DND-41 (cell line): Measurements from ENCODE around the gene ANKS1B.

Experiments used
- EZH2 ChIP-seq: IDR thresholded peaks from 3 replicates; pipeline ENCODE4 v1.6.1; 2012; ENCODE audit warnings: borderline replicate concordance, low read depth, mild to moderate bottlenecking, moderate library complexity, low read length, inconsistent platforms; ENCODE audit not compliant: severe bottlenecking
- TF ChIP-seq, protein P1 (sequence below): IDR thresholded peaks from 2 replicates; pipeline ENCODE4 v1.5.1; 2012; ENCODE audit warnings: borderline replicate concordance, low read length, moderate library complexity, mild to moderate bottlenecking; ENCODE audit not compliant: poor library complexity, severe bottlenecking; ENCODE audit errors: extremely low read depth

DNA sequence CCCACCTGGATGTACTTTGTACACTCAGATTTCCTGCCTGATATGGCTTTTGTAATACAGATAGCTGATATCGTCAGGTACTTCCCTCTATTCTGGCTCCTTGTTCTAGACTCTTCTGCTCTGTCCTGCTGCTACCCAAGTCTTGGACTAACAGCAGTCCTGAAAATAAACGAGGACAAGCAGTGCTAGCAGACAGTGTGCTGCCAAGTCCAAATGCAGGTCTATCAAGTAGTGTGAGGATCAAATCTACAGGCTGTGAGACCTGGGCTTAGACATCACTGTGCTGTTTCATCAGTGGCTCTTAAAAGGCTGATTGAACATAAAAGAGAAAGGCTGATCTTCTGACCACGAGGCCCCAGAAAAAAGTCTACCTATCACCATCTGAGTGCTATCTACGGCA is 921.6 kb downstream of the ANKS1B start:
- TF ChIP-seq, protein P1, sequence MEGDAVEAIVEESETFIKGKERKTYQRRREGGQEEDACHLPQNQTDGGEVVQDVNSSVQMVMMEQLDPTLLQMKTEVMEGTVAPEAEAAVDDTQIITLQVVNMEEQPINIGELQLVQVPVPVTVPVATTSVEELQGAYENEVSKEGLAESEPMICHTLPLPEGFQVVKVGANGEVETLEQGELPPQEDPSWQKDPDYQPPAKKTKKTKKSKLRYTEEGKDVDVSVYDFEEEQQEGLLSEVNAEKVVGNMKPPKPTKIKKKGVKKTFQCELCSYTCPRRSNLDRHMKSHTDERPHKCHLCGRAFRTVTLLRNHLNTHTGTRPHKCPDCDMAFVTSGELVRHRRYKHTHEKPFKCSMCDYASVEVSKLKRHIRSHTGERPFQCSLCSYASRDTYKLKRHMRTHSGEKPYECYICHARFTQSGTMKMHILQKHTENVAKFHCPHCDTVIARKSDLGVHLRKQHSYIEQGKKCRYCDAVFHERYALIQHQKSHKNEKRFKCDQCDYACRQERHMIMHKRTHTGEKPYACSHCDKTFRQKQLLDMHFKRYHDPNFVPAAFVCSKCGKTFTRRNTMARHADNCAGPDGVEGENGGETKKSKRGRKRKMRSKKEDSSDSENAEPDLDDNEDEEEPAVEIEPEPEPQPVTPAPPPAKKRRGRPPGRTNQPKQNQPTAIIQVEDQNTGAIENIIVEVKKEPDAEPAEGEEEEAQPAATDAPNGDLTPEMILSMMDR, result no peak
- TF ChIP-seq EZH2, result no peak
